Erythroblast (primary cell): Measurements from ENCODE around the gene MRC1.

ENCODE experiments used
- DNase-seq, 2 experiments: peaks; one replicate each; lab custom pipeline; 2025; lab: John Stamatoyannopoulos, UW
- GATA1 ChIP-seq: IDR thresholded peaks from 2 replicates; pipeline ENCODE4 v1.6.1; 2011; ENCODE audit warnings: low read depth, mild to moderate bottlenecking, control low read depth, low read length, moderate library complexity
- POLR2A ChIP-seq: IDR thresholded peaks from 2 replicates; pipeline ENCODE4 v1.6.1; 2011; ENCODE audit warnings: mild to moderate bottlenecking, low read length

Gene MRC1

DNA sequence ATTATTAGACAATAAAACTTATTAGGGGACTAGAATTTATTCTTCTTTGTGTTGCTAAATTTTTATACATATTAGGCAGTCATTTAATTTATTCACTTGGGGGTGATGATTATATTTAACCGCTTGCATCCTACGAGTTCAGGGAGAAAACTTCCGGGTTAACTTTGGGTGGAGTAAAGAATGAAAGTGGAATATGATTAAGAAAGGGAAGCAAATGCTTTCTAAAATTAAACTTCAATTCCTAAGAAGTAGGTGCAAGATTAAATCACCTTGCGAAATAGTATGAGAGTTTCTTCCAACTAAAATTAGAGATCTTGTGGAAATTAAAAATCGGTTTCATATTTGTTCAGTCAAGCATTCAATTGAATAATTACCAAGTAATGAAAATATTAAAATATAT is 33.5 kb downstream of the MRC1 start:
- TF ChIP-seq POLR2A, result no peak
- no peak for TF ChIP-seq GATA1
- DNase-seq, result no peak

DNA sequence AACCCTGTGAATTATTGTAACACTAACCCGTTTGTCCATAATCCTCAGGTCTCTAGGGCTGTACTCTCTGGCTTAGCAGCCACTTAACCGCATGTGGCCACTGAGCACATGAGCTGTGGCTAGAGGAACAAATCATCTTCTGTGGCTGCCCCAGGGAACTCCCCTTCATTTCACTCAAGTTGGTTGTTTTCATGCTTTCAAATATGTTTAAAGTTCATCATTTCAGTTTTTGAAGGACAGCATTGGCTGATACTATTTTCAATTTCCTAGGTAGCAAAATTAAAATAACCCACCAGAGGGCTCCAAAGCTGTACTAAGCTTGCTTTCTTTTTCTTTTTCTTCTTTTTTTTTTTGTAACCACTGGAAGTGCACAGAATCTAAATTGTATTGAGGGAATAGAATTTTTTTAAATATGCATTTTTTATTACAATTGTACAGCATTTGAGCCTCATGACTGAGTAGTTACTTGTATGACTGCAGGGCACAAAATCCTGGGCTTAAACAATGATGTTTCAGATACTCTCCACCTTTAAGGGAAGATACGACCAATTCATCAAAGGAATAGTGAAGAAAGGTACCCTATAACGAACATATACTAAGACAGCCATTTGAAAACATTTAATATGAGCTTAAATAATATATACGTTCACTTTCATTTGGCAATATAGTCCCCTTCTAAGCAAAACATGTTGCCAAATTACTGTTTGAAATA is 38.6 kb downstream of the MRC1 start:
- TF ChIP-seq GATA1 (no peak), POLR2A (no peak)
- DNase-seq, result no peak

DNA sequence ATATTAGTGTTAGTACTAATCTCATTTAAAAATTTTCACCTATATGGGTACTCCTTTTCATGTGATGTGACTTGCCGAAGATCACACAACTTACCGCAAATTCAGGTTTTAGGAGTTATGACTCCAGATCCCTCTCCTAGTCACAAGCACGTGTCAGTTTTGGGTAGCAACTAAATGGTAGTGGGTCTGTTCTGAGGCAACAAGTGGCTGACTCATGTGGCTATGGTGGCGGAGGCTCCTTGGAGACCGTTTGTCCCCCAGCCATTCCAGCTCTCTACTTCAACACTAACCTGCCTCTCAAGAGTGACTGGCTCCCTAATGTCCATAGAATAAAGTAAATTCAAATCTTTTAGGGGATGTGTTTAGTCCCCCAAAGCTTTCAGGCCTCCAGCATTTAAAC is 39.5 kb downstream of the MRC1 start:
- no peak for TF ChIP-seq POLR2A
- no peak for TF ChIP-seq GATA1
- no peak for DNase-seq

- no peak for DNase-seq
- TF ChIP-seq POLR2A (no peak), GATA1 (no peak)
These were observed 41.4 kb downstream of the MRC1 start for GRCh38 chr10:17850501-17850900.

GRCh38 chr10:17851611-17852010 is 42.5 kb downstream of the MRC1 start:
- TF ChIP-seq GATA1 (no peak), POLR2A (no peak)
- peak in 1 of 2 experiments; percentile 3 for DNase-seq

- TF ChIP-seq POLR2A, result no peak
- TF ChIP-seq GATA1, result no peak
- DNase-seq, result no peak
These were observed 45.0 kb downstream of the MRC1 start for GRCh38 chr10:17854044-17854652.

- TF ChIP-seq GATA1 (no peak), POLR2A (no peak)
- DNase-seq, result no peak
These were observed 47.9 kb downstream of the MRC1 start for GRCh38 chr10:17857040-17857439.

DNA sequence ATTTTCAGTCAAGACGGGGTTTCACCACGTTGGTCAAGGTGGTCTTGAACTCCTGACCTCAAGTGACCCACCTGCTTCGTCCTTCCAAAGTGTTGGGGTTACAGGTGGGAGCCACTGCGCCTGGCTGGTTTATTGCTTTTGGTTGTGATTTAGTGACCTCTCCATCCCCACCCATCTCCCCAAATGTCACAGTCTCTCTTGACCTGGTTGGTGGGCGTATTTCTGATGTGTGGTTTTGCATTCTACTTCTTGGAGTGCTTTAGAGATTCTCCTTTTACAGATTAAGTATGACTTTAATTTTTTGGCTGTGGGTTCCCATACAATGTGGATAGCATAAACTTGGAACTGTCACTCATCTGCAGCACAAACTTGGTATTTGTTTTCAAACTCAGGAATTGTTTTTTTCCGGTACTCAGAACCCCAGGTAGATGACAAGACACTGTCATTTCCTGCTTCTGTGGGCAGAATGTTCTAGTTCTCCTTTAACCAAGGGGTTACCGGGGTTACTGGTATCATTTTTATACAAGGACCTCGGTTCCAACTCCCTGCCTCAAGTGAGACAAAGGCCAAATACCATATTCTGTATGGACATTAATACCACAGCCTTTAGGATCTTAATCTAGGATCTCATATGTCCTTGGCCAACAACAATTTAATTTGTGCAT is 50.5 kb downstream of the MRC1 start:
- TF ChIP-seq GATA1 (no peak), POLR2A (no peak)
- DNase-seq, result no peak

DNA sequence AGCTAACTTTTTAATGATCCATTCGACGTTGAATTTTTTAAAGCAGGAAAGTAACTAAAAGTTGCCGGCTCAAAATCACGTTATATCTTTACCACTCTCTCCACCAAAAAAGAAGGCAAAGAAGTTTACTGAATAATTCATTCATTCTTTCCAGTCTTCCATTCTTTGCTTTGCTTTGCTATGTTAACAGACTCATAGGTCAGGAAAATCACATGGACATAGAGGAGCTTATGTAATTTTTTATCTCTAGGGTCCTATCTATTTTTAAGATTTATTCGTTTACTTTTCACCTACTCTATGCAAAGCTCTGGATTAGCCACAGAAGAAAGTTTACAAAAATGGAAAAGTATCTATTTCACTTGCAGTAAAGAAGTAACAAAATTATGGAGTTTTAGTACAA is 52.6 kb downstream of the MRC1 start:
- TF ChIP-seq GATA1 (no peak), POLR2A (no peak)
- DNase-seq, result no peak

DNA sequence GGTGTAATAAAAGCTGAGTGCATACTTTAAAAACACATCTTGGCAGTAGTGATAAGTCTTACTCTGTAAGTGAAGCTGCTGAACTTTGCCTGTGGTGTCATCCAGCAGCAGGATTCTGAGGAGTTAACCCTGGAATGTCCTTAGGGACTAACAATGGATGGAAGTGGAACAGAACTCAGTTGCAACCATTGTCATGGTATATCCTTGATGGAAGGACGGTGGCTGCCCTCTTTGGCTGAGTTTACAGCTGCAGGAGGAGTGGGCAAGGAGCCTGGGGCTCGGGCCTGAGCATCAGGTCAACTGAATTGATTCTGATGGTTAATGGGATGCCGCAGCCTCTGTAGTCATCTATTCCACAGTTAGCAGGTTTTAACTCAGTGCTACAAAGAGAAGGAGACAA is 56.2 kb downstream of the MRC1 start:
- TF ChIP-seq POLR2A (no peak), GATA1 (no peak)
- no peak for DNase-seq

- no peak for DNase-seq
- no peak for TF ChIP-seq GATA1
- no peak for TF ChIP-seq POLR2A
These were observed 57.2 kb downstream of the MRC1 start for GRCh38 chr10:17866346-17866745.

DNA sequence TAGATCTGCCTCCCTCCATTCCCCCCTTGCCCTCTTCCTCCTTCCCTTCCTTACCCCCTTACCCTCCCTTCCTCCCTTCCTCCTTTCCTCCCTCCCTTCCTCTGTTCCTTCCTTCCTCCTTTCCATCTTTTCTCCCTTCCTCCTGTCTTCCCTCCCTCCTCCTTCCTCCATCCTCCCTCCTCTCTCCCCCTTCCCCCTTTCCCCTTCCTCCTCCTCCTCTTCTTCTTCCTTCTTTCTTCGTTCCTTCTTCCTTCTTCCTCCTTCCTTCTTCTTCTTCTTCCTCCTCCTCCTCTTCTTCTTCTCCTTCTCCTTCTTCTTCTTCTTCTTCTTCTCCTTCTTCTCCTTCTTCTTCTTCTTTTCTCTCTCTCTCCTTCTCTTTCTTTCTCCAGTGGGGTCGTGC is 57.9 kb downstream of the MRC1 start:
- TF ChIP-seq POLR2A, result no peak
- TF ChIP-seq GATA1, result no peak
- DNase-seq, result no peak

DNA sequence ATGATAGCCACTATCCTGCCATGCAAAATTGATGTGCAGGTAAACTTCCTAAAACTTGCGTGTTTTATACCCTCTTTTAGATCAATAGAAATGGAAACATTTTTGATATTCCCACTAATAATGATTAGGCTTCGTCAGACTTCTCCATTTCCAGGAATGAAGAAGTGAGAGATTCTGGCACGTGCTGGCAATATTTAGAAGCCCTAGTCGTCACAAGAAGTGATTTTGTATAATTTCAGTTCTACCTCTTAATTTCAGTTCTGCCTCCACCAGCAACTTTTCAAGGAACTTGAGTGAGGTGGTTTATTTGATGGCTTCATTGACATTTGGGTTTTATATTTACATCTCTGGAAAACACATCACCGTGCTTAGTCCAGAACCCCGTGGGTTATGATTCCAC is 61.9 kb downstream of the MRC1 start:
- no peak for TF ChIP-seq POLR2A
- TF ChIP-seq GATA1, result no peak
- no peak for DNase-seq
